ENCODE measurements around the gene PDXDC1.

DNA sequence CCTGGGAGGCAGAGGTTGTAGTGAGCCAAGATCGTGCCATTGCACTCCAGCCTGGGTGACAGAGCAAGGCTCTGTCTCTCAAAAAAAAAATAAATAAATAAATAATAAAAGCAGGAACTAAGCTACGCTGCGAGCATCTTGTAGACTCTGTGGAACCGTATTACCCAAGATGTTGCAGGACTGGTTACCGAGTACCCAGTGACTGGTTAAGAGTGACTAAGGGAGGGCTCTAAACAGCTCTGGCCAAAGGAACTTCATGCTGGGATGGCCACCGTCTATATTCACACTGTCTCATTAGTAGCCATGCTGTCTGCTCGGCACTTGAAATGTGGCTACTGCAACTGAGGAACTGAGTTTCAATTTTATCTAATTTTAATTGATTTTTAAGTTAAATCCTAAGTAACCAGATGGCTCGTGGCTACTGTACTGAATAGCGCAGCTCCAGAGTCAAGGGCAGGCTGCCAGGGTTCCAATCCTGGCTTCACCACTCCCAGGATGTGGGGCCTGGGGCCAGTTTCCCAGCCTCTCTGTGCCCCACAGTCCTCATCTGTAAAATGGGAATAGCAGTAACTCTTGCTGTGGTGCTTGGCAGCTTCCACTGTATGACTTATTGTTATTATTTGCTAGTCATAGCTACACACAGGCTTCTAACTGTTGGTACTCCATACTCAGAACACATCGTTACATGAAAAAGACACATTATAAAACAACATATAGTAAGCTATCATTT lies 78.1 kb downstream of the PDXDC1 start:
- TF ChIP-seq, protein P1, sequence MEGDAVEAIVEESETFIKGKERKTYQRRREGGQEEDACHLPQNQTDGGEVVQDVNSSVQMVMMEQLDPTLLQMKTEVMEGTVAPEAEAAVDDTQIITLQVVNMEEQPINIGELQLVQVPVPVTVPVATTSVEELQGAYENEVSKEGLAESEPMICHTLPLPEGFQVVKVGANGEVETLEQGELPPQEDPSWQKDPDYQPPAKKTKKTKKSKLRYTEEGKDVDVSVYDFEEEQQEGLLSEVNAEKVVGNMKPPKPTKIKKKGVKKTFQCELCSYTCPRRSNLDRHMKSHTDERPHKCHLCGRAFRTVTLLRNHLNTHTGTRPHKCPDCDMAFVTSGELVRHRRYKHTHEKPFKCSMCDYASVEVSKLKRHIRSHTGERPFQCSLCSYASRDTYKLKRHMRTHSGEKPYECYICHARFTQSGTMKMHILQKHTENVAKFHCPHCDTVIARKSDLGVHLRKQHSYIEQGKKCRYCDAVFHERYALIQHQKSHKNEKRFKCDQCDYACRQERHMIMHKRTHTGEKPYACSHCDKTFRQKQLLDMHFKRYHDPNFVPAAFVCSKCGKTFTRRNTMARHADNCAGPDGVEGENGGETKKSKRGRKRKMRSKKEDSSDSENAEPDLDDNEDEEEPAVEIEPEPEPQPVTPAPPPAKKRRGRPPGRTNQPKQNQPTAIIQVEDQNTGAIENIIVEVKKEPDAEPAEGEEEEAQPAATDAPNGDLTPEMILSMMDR (conservative IDR thresholded peaks at IDR 0.05; ENCODE audit: low read depth, low read length) = no peak
- TF ChIP-seq EZH2phosphoT487 (IDR thresholded peaks at IDR 0.05; ENCODE audit: borderline replicate concordance, low read length) (no peak), EZH2 (IDR thresholded peaks at IDR 0.05; ENCODE audit: low read length, unreplicated experiment) (no peak)
